GM20000 (cell line): ENCODE results near the gene PLAC9.

Experiments used
- DNase-seq: peaks from one replicate; pipeline ENCODE4 v3.0.0; 2012; ENCODE audit warnings: low spot score
- TF ChIP-seq, protein P1 (sequence below): IDR thresholded peaks from 2 replicates; pipeline ENCODE4 v1.5.1; 2012; ENCODE audit warnings: mild to moderate bottlenecking, control low read depth; ENCODE audit errors: extremely low read depth, missing control alignments

Gene PLAC9

DNA sequence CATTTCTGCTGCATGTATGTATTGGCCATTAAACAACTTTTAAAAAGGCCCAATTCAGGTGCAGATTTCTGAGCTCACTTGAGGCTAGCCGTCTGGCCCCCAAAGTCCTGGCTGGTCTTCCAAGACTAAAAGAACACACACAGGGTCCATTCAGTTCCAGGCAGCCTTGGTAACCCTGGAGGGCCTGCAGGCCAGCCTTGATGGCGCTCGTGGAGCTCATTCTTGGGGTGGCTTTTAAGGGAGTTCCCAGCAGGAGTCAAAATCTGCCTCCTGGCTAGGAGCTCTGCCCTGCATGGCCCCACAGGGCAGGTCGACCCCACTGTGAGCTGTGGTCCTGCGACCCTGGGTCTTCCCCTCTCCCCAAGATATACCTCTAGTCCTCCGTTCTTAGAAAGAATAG, 44.0 kb downstream of the PLAC9 start:
- TF ChIP-seq, protein P1, sequence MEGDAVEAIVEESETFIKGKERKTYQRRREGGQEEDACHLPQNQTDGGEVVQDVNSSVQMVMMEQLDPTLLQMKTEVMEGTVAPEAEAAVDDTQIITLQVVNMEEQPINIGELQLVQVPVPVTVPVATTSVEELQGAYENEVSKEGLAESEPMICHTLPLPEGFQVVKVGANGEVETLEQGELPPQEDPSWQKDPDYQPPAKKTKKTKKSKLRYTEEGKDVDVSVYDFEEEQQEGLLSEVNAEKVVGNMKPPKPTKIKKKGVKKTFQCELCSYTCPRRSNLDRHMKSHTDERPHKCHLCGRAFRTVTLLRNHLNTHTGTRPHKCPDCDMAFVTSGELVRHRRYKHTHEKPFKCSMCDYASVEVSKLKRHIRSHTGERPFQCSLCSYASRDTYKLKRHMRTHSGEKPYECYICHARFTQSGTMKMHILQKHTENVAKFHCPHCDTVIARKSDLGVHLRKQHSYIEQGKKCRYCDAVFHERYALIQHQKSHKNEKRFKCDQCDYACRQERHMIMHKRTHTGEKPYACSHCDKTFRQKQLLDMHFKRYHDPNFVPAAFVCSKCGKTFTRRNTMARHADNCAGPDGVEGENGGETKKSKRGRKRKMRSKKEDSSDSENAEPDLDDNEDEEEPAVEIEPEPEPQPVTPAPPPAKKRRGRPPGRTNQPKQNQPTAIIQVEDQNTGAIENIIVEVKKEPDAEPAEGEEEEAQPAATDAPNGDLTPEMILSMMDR = no peak
- DNase-seq = no peak

DNA sequence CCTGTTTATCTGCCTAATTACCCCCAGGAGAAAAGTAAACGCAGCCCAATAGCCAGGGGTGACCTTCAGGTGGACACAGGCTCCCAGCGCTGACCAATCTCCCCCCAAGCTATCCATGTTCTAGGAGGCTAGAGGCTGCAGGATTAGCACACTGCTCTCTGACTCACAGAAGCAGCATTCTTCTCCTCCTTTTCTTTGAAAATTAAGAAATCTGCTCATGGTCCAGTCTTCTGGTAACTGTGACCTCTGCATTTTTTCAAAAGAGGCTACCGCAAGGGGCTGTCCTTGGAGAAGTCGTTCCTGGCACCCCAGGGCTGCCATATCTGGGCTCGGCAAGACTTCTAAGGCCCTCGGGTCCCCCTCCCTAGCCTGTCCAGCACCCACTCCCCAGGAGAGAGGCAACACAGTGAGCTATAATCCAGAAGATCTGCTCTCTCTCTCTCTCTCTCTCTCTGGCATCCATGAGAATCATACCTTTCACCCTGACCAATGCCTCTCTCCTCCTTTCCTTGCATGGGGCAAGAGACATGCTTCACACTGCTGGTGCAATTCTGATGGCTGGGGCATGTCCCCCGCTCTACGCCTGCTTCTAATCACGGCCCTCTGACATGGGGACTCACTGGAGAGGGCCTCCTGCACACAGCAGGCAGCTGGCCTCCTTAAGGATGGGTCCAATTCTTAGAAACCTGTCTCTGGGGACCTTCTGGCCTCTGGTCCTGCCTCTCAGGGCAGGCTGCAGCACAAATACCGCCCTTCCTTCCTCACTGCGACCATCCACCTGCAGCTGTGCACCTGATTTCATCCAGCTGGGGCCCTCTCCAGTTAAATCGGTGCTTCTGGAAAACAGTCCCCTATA, 45.5 kb downstream of the PLAC9 start:
- no peak for DNase-seq
- TF ChIP-seq, protein P1 = no peak

DNA sequence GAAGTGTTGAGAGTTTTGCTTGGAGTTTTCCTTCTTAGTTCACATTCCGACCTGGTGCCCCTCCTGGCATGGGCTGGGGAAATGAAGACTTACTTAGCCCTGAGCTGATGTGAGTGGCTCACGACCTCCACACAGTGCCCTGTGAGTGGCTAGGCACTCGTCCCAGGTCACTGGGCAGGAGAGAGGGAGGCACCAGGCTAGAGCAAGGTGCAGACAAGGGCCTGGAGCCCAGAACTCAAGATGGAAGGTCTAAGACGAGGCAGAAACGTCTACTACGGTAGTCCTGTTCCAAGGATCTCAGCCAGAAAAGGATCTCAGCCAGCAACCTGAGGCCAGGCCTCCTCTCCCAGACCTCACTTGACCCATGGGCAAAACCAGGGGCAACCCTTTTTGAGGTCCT, 50.5 kb downstream of the PLAC9 start:
- no peak for DNase-seq
- TF ChIP-seq, protein P1 = no peak

DNA sequence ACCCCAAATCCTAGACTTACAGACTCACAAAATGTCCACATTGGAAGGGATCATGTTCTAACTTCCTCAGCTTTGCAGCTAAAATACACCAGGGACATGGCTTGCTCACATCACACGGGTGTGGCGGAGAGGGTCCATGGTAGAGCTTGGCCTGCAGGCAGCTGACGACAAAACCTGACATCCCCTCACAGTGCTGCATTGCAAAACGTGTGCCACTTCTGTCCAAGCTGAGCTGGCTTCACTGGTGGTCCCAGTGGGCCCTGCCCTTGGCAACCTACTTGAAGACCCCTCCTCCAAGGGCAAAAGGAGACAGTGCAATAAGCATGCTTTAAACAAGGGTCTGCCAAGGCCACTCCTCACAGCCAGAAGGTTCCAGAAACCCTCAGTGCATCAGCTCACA, 50.9 kb downstream of the PLAC9 start:
- TF ChIP-seq, protein P1 = no peak
- DNase-seq = no peak

DNA sequence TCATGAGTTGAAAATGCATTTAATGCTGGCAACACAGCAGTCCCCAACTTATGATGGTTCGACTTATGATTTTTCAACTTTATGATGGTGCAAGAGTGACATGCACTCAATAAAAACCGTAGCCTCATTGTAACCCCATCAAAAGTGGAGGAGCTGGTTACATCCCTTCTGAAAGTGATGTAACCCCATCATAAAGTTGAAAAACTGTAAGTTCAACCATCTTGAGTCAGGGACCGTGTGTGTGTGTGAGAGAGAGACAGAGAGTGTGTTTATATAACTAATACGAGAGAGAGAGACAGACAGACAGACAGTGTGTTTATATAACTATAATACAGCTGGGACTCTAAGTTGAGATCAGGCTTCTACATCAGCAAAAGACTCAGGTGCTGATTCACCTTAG, 51.8 kb downstream of the PLAC9 start:
- TF ChIP-seq, protein P1 = no peak
- no peak for DNase-seq

DNA sequence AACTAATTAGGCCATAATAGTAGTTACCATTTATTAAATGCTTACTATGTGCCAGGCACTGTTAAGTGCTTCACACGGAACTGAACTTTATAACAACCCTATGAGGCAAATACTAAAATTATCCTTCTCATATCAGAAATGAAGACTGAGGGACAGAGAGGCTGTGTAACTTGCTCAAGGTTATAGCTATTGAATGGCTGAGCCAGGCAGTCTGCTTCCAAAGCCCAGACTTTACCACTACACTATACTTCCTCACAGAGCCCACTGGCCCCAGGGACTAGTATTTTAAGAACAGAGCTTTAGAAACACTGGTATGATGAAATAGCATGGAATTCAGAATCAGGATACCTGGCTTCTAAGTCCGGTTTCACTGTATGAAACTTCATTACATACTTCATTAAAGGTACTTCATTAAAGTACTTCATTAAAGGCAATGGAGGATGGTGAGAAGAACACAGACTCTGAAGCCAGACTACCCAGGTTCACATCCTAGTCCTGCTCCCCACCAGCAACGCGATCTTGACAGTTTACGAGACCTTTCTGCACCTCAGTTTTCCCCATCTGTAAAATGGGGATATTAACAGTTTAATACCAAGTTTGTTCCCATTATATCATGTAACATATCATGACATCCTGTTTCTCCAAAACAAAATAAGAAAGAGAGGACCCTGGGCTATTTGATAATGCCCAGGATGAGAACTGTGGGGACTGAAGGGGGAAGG, 53.2 kb downstream of the PLAC9 start:
- TF ChIP-seq, protein P1 = no peak
- no peak for DNase-seq

DNA sequence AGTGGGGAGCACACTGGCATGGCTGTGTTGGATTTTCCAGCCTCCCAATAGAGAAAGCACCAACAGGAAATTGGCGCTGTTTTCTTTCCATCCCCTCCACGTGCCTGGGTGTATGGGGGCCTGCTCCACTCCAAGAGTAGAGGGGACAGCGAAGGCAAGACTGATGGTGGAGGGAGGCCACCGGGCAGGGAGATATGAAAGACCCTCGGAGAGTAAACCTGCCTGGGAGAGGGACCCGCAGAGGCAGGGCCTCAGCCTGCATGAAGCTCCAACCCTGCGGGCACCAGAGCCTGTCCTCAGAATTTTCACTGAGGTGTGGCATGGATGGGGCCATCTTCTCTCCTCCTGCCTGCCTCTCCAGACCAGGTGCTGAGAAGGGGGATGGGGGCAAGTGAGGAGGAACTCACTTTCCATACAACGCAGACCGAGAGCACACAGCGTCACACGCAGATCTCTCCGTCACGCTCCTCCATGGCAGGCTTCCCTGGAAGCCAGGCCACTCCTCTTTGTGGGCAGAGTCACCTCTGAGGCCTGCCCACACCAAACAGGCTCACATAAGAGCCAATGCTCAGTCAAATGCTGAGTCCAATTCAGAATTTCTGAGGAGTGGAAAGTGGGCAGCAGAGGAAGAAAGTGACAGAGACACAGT, 54.0 kb downstream of the PLAC9 start:
- TF ChIP-seq, protein P1 = no peak
- DNase-seq = no peak
